H9 (cell line): ENCODE measurements around the gene MRPL44. TPM values are rescaled to one million over a fixed set of nuclear protein-coding genes. Genes with fewer than 3 reads are reported as not detected.
A peak's percentile ranks its signal among the peaks of the same experiment; 100 is the strongest.

ENCODE experiments used
- DNase-seq: peaks from one replicate; pipeline ENCODE4 v3.0.0-alpha.2; 2017
- H2AFZ ChIP-seq: one replicate; pipeline ENCODE4 v1.6.1; 2013; ENCODE audit warnings: mild to moderate bottlenecking, low read length, control low read depth, moderate library complexity
- H2AK5ac ChIP-seq: 2 replicates; pipeline ENCODE4 v1.6.1; 2013; ENCODE audit warnings: low read length, control low read depth, mixed read lengths; ENCODE audit not compliant: insufficient read length
- H2BK120ac ChIP-seq: one replicate; pipeline ENCODE4 v1.6.1; 2013; ENCODE audit warnings: low read depth, mild to moderate bottlenecking, low read length, control low read depth, inconsistent platforms; ENCODE audit not compliant: poor library complexity, severe bottlenecking
- H2BK12ac ChIP-seq: 2 replicates; pipeline ENCODE4 v1.6.1; 2013; ENCODE audit warnings: low read length, control low read depth, mixed read lengths, low read depth; ENCODE audit not compliant: insufficient read length
- H2BK15ac ChIP-seq: 2 replicates; pipeline ENCODE4 v1.6.1; 2013; ENCODE audit warnings: low read depth, low read length, control low read depth
- H2BK20ac ChIP-seq: one replicate; pipeline ENCODE4 v1.6.1; 2013; ENCODE audit warnings: low read depth, mild to moderate bottlenecking, low read length, control low read depth, inconsistent platforms; ENCODE audit not compliant: poor library complexity, severe bottlenecking
- H2BK5ac ChIP-seq: 2 replicates; pipeline ENCODE4 v1.6.1; 2013; ENCODE audit warnings: low read length, control low read depth, mixed read lengths; ENCODE audit not compliant: insufficient read length
- H3K14ac ChIP-seq: 2 replicates; pipeline ENCODE4 v1.6.1; 2013; ENCODE audit warnings: low read length, control low read depth; ENCODE audit not compliant: insufficient read depth
- H3K18ac ChIP-seq: 2 replicates; pipeline ENCODE4 v1.6.1; 2013; ENCODE audit warnings: low read depth, mild to moderate bottlenecking, mixed read lengths, low read length, control low read depth; ENCODE audit not compliant: insufficient read length
- H3K23ac ChIP-seq: 2 replicates; pipeline ENCODE4 v1.6.1; 2013; ENCODE audit warnings: low read length, control low read depth, mixed read lengths, low read depth; ENCODE audit not compliant: insufficient read length
- H3K23me2 ChIP-seq: 2 replicates; pipeline ENCODE4 v1.6.1; 2013; ENCODE audit warnings: low read depth, mild to moderate bottlenecking, mixed read lengths, low read length, control low read depth; ENCODE audit not compliant: insufficient read length, poor library complexity, severe bottlenecking
- H3K27ac ChIP-seq: 2 replicates; pipeline ENCODE4 v1.5.1; 2013; ENCODE audit warnings: low read length, control low read depth, mixed read lengths, low read depth; ENCODE audit not compliant: insufficient read length
- H3K27me3 ChIP-seq: 2 replicates; pipeline ENCODE4 v1.6.1; 2013; ENCODE audit warnings: low read length, control low read depth, inconsistent platforms; ENCODE audit not compliant: insufficient read depth
- H3K4ac ChIP-seq: 2 replicates; pipeline ENCODE4 v1.6.1; 2013; ENCODE audit warnings: low read depth, mild to moderate bottlenecking, control low read depth, inconsistent platforms, low read length, moderate library complexity
- H3K4me1 ChIP-seq: 2 replicates; pipeline ENCODE4 v1.6.1; 2013; ENCODE audit warnings: low read length, control low read depth, inconsistent platforms; ENCODE audit not compliant: insufficient read depth
- H3K4me2 ChIP-seq: 2 replicates; pipeline ENCODE4 v1.6.1; 2013; ENCODE audit warnings: low read length, control low read depth, mixed read lengths; ENCODE audit not compliant: insufficient read length, insufficient read depth
- H3K56ac ChIP-seq: 2 replicates; pipeline ENCODE4 v1.6.1; 2013; ENCODE audit warnings: low read depth, mild to moderate bottlenecking, mixed read lengths, low read length, control low read depth; ENCODE audit not compliant: insufficient read length
- H3K79me1 ChIP-seq: 2 replicates; pipeline ENCODE4 v1.6.1; 2013; ENCODE audit warnings: low read depth, mild to moderate bottlenecking, moderate library complexity, low read length, control low read depth, inconsistent platforms; ENCODE audit not compliant: insufficient read depth, poor library complexity, severe bottlenecking
- H3K79me2 ChIP-seq: 2 replicates; pipeline ENCODE4 v1.6.1; 2013; ENCODE audit warnings: low read length, control low read depth, inconsistent platforms; ENCODE audit not compliant: insufficient read depth
- H3K9ac ChIP-seq: 2 replicates; pipeline ENCODE4 v1.6.1; 2013; ENCODE audit warnings: low read length, control low read depth, mixed read lengths; ENCODE audit not compliant: insufficient read length; ENCODE audit errors: extremely low read depth
- H3K9me3 ChIP-seq: one replicate; pipeline ENCODE4 v1.6.1; 2013; ENCODE audit warnings: low read depth, low read length, inconsistent platforms; ENCODE audit not compliant: control insufficient read depth
- H3T11ph ChIP-seq: one replicate; pipeline ENCODE4 v1.6.1; 2013; ENCODE audit warnings: mild to moderate bottlenecking, low read length, control low read depth, inconsistent platforms
- H4K20me1 ChIP-seq: one replicate; pipeline ENCODE4 v1.6.1; 2013; ENCODE audit not compliant: control insufficient read depth, insufficient read length, insufficient read depth
- H4K5ac ChIP-seq: 2 replicates; pipeline ENCODE4 v1.6.1; 2013; ENCODE audit warnings: low read depth, mild to moderate bottlenecking, mixed read lengths, low read length, control low read depth; ENCODE audit not compliant: insufficient read length
- H4K8ac ChIP-seq: replicated peaks from 2 replicates; pipeline ENCODE4 v1.6.1; 2013; ENCODE audit warnings: low read length, control low read depth, mixed read lengths, low read depth; ENCODE audit not compliant: insufficient read length
- H4K91ac ChIP-seq: 2 replicates; pipeline ENCODE4 v1.6.1; 2013; ENCODE audit warnings: low read depth, mild to moderate bottlenecking, moderate library complexity, mixed read lengths, low read length, control low read depth; ENCODE audit not compliant: insufficient read length
- H3K27ac Mint-ChIP-seq, 3 experiments: 2 replicates in 2 of 3; 3 replicates in 1 of 3; pipeline ENCODE4 v1.8.0; 2020 to 2021; ENCODE audit warnings: mixed read lengths in 3 of 3, mild to moderate bottlenecking in 1 of 3, moderate library complexity in 1 of 3
- H3K27me3 Mint-ChIP-seq: 2 replicates; pipeline ENCODE4 v1.8.0; 2021; ENCODE audit warnings: low read depth, mild to moderate bottlenecking, moderate library complexity, mixed read lengths
- H3K36me3 Mint-ChIP-seq, 3 experiments: 2 replicates in 2 of 3; 3 replicates in 1 of 3; pipeline ENCODE4 v1.8.0; 2020 to 2021; ENCODE audit warnings: low read depth in 3 of 3, mixed read lengths in 3 of 3; ENCODE audit not compliant: insufficient read depth in 1 of 3
- H3K4me1 Mint-ChIP-seq, 2 experiments: 2 replicates each; pipeline ENCODE4 v1.8.0; 2020; ENCODE audit warnings: mixed read lengths in 2 of 2
- H3K4me3 Mint-ChIP-seq, 2 experiments: 2 replicates in 1 of 2; 3 replicates in 1 of 2; pipeline ENCODE4 v1.8.0; 2020 to 2021; ENCODE audit warnings: mild to moderate bottlenecking in 2 of 2, mixed read lengths in 2 of 2, moderate library complexity in 1 of 2
- H3K9me3 Mint-ChIP-seq, 2 experiments: 2 replicates in 1 of 2; 3 replicates in 1 of 2; pipeline ENCODE4 v1.8.0; 2020; ENCODE audit warnings: mild to moderate bottlenecking in 2 of 2, mixed read lengths in 2 of 2, moderate library complexity in 1 of 2
- WGBS: extraction: QIAGEN DNeasy Blood & Tissue Kit; methylation state at CpG from one replicate; pipeline ENCODE4 v1.1.7; 2013; ENCODE audit warnings: missing lambda C conversion rate, low lambda C conversion rate, mixed read lengths; ENCODE audit not compliant: insufficient read length; ENCODE audit errors: extremely low coverage; 5-methylcytosine and 5-hydroxymethylcytosine counted together
- long read RNA-seq: library from polyadenylated mRNA; unstranded; transcript quantifications from one replicate; pipeline ENCODE4 v2.0.0, GENCODE V29; 2020
- total RNA-seq: library from RNA; stranded (reverse); gene quantifications from 2 replicates; pipeline ENCODE4 v1.2.1, GENCODE V29; 2021
- TF ChIP-seq, protein P1 (sequence below): fragments of 200-600 bp; sonication (generic); conservative IDR thresholded peaks from 3 replicates; pipeline ENCODE4 v1.8.0; 2021; ENCODE audit warnings: antibody characterized with exemption, mild to moderate bottlenecking

MRPL44 gene
- total RNA-seq, result 46.1 and 47.8 TPM in 2 replicates
- long read RNA-seq, transcript MRPL44-201 (4 exons, 1,748 nt), result major isoform, 526 of 539 reads
- long read RNA-seq, partial matches to known transcripts, result 2 of 539 reads
- long read RNA-seq, other reads (novel, unspliced or antisense), result 11 of 539 reads

- H3T11ph ChIP-seq, result no peak within 1 kb of the TSS
- H2BK15ac ChIP-seq, result 0 out of 2 replicates have a peak within 1 kb of the TSS, but pooled peaks have one; percentile 33
- Mint-ChIP-seq H3K4me3 (peak within 1 kb of the TSS; percentile 95), H3K9me3 (no peaks in the 10 kb centered on the region), H3K27ac (peak within 1 kb of the TSS; percentile 91 to 99 (median 99)), H3K4me1 (peaks cover 37 to 52% of the 10 kb centered on the region in 2 experiments), H3K36me3 (peaks cover 10 to 31% (median 24%) of the 10 kb centered on the region in 3 experiments; a peak in 6 of 7 replicates), H3K27me3 (peaks cover 3% of the 10 kb centered on the region)
- no peak within 1 kb of the TSS for H2BK20ac ChIP-seq
- H3K79me1 ChIP-seq, result no peaks in the 10 kb centered on the region
- no peaks in the 10 kb centered on the region for H3K23me2 ChIP-seq
- H2AK5ac ChIP-seq, result no peak within 1 kb of the TSS
- no peak within 1 kb of the TSS for H2BK12ac ChIP-seq
- H3K4me2 ChIP-seq, result peak within 1 kb of the TSS; percentile 82
- no peak within 1 kb of the TSS for H3K56ac ChIP-seq
- H4K5ac ChIP-seq, result peak within 1 kb of the TSS; percentile 80
- no CpG with 5 or more reads among the region's 65 CpGs for WGBS
- peaks cover 30% of the 10 kb centered on the region; the same call in 1 of the 2 replicates for H3K79me2 ChIP-seq
- H3K14ac ChIP-seq, result peak within 1 kb of the TSS; percentile 94
- no peak within 1 kb of the TSS for H4K91ac ChIP-seq
- peak within 1 kb of the TSS; percentile 90 for H2AFZ ChIP-seq
- H3K9me3 ChIP-seq, result no peaks in the 10 kb centered on the region
- peak within 1 kb of the TSS; percentile 95 for H3K18ac ChIP-seq
- peak within 1 kb of the TSS; percentile 80 for H4K8ac ChIP-seq
- H3K27ac ChIP-seq, result no peak within 1 kb of the TSS
- TF ChIP-seq, protein P1, sequence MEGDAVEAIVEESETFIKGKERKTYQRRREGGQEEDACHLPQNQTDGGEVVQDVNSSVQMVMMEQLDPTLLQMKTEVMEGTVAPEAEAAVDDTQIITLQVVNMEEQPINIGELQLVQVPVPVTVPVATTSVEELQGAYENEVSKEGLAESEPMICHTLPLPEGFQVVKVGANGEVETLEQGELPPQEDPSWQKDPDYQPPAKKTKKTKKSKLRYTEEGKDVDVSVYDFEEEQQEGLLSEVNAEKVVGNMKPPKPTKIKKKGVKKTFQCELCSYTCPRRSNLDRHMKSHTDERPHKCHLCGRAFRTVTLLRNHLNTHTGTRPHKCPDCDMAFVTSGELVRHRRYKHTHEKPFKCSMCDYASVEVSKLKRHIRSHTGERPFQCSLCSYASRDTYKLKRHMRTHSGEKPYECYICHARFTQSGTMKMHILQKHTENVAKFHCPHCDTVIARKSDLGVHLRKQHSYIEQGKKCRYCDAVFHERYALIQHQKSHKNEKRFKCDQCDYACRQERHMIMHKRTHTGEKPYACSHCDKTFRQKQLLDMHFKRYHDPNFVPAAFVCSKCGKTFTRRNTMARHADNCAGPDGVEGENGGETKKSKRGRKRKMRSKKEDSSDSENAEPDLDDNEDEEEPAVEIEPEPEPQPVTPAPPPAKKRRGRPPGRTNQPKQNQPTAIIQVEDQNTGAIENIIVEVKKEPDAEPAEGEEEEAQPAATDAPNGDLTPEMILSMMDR, result no peak
- DNase-seq, result peak; percentile 94
- no peaks in the 10 kb centered on the region for H3K27me3 ChIP-seq
- H4K20me1 ChIP-seq, result no peaks in the 10 kb centered on the region
- H3K9ac ChIP-seq, result peak within 1 kb of the TSS; percentile 94
- no peak within 1 kb of the TSS for H2BK120ac ChIP-seq
- no peak within 1 kb of the TSS for H3K23ac ChIP-seq
- no peak within 1 kb of the TSS for H2BK5ac ChIP-seq
- H3K4me1 ChIP-seq, result peaks cover 4% of the 10 kb centered on the region; the same call in 1 of the 2 replicates
- no peak within 1 kb of the TSS for H3K4ac ChIP-seq
Observed at GRCh38 chr2:223957092-223957851, at the start of gene MRPL44. Gene MRPL44, plus strand, starts transcription at chr2:223957463. Its CDS starts 10 bp downstream, at chr2:223957473.
